SU-DHL-6 (cell line): ENCODE data around the gene KRT79.
"Not testable (repeated sequence)": the region's sequence is repeated elsewhere in the genome, so short reads cannot be mapped to it uniquely, and the experiment has no call there.

Experiments used
- H2AFZ ChIP-seq: fragments of 200-600 bp; sonication (generic); 2 replicates; pipeline ENCODE4 v1.6.1; 2014; ENCODE audit warnings: low read depth, mild to moderate bottlenecking, moderate library complexity, mixed read lengths, antibody characterized with exemption, low read length; ENCODE audit not compliant: severe bottlenecking
- H3F3A ChIP-seq: fragments of 200-600 bp; shearing (Covaris generic); 2 replicates; pipeline ENCODE4 v1.6.0; 2016; ENCODE audit warnings: antibody characterized with exemption, mild to moderate bottlenecking; ENCODE audit not compliant: insufficient read depth
- H3K27ac ChIP-seq: fragments of 200-600 bp; sonication (generic); 2 replicates; pipeline ENCODE4 v1.5.1; 2016; ENCODE audit warnings: low read depth, mild to moderate bottlenecking, low read length, moderate library complexity, mixed read lengths
- H3K27me3 ChIP-seq: fragments of 200-600 bp; sonication (generic), shearing (Covaris generic); 2 replicates; pipeline ENCODE4 v1.6.0; 2014; ENCODE audit warnings: mild to moderate bottlenecking, low read length
- H3K36me3 ChIP-seq: fragments of 200-600 bp; sonication (generic); 2 replicates; pipeline ENCODE4 v1.6.1; 2014; ENCODE audit warnings: mild to moderate bottlenecking, low read length, mixed read lengths
- H3K4me2 ChIP-seq: fragments of 300-600, 200-600 bp; shearing (Covaris generic), sonication (generic); 2 replicates; pipeline ENCODE4 v1.6.0; 2014; ENCODE audit warnings: low read length, low read depth, mild to moderate bottlenecking; ENCODE audit not compliant: poor library complexity, severe bottlenecking
- H3K4me3 ChIP-seq: fragments of 200-600 bp; sonication (generic); 2 replicates; pipeline ENCODE4 v1.5.1; 2014; ENCODE audit warnings: antibody characterized with exemption, low read length, mild to moderate bottlenecking, mixed read lengths; ENCODE audit not compliant: insufficient read depth, poor library complexity, severe bottlenecking
- H3K79me2 ChIP-seq: fragments of 200-600 bp; sonication (generic); 2 replicates; pipeline ENCODE4 v1.6.1; 2014; ENCODE audit warnings: mild to moderate bottlenecking, low read length, moderate library complexity; ENCODE audit not compliant: insufficient read depth
- H3K9ac ChIP-seq: fragments of 200-600 bp; sonication (generic); 2 replicates; pipeline ENCODE4 v1.7.0; 2014; ENCODE audit warnings: mild to moderate bottlenecking, low read length
- H3K9me2 ChIP-seq: fragments of 200-600 bp; sonication (generic); replicated peaks from 2 replicates; pipeline ENCODE4 v1.6.1; 2014; ENCODE audit warnings: low read length; ENCODE audit not compliant: insufficient read depth
- H3K9me3 ChIP-seq: fragments of 200-600 bp; sonication (generic); 2 replicates; pipeline ENCODE4 v1.6.1; 2014; ENCODE audit warnings: low read length, mixed read lengths; ENCODE audit not compliant: insufficient read depth
- H4K20me1 ChIP-seq: fragments of 200-600 bp; sonication (generic); 2 replicates; pipeline ENCODE4 v1.6.1; 2014; ENCODE audit warnings: low read depth, mild to moderate bottlenecking, antibody characterized with exemption, low read length, moderate library complexity, mixed read lengths
- EZH2phosphoT487 ChIP-seq: fragments of 200-600 bp; sonication (generic), shearing (Covaris generic); conservative IDR thresholded peaks from 2 replicates; pipeline ENCODE4 v1.6.1; 2018; ENCODE audit warnings: mild to moderate bottlenecking, antibody characterized with exemption, low read length, moderate library complexity, mixed read lengths
- TF ChIP-seq, protein P1 (sequence below): fragments of 200-600 bp; sonication (generic); IDR thresholded peaks from one replicate; pipeline ENCODE4 v1.5.1; 2017; ENCODE audit warnings: antibody characterized with exemption, mild to moderate bottlenecking, low read length, moderate library complexity; ENCODE audit not compliant: insufficient read depth, poor library complexity, severe bottlenecking

Gene KRT79

GRCh38 chr12:52795694-52796428 is 38.2 kb downstream of the KRT79 start, which contains the start of gene KRT3:
Gene KRT3, minus strand, starts transcription at chr12:52796117. Its CDS starts 75 bp downstream, at chr12:52796042.
- no peak within 1 kb of the TSS for H3K4me3 ChIP-seq
- no peak within 1 kb of the TSS for H3K9ac ChIP-seq
- H3K27me3 ChIP-seq = peaks cover 3% of the 10 kb centered on the region; the same call in 1 of the 2 replicates
- H3K36me3 ChIP-seq = no peaks in the 10 kb centered on the region
- no peaks in the 10 kb centered on the region for H3F3A ChIP-seq
- H4K20me1 ChIP-seq = no peaks in the 10 kb centered on the region
- H3K9me2 ChIP-seq = no peaks in the 10 kb centered on the region
- no peak within 1 kb of the TSS for H3K4me2 ChIP-seq
- H3K27ac ChIP-seq = no peak within 1 kb of the TSS
- H2AFZ ChIP-seq = no peak within 1 kb of the TSS
- no peaks in the 10 kb centered on the region for H3K9me3 ChIP-seq
- TF ChIP-seq, protein P1, sequence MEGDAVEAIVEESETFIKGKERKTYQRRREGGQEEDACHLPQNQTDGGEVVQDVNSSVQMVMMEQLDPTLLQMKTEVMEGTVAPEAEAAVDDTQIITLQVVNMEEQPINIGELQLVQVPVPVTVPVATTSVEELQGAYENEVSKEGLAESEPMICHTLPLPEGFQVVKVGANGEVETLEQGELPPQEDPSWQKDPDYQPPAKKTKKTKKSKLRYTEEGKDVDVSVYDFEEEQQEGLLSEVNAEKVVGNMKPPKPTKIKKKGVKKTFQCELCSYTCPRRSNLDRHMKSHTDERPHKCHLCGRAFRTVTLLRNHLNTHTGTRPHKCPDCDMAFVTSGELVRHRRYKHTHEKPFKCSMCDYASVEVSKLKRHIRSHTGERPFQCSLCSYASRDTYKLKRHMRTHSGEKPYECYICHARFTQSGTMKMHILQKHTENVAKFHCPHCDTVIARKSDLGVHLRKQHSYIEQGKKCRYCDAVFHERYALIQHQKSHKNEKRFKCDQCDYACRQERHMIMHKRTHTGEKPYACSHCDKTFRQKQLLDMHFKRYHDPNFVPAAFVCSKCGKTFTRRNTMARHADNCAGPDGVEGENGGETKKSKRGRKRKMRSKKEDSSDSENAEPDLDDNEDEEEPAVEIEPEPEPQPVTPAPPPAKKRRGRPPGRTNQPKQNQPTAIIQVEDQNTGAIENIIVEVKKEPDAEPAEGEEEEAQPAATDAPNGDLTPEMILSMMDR = no peak
- no peak for TF ChIP-seq EZH2phosphoT487
- no peaks in the 10 kb centered on the region for H3K79me2 ChIP-seq

- not testable (repeated sequence) for H2AFZ ChIP-seq, H3K9me3 ChIP-seq, H4K20me1 ChIP-seq, H3K36me3 ChIP-seq, H3K27me3 ChIP-seq, H3K79me2 ChIP-seq, H3K4me2 ChIP-seq, H3K27ac ChIP-seq, H3K4me3 ChIP-seq, H3K9ac ChIP-seq, H3K9me2 ChIP-seq, H3F3A ChIP-seq
Observed at GRCh38 chr12:52795332-52795674, 38.8 kb downstream of the KRT79 start.

- Histone ChIP-seq H3K4me3 (no peak overlapping the region), H3K27ac (no peak overlapping the region)
Observed at GRCh38 chr12:52794479-52795331, 39.4 kb downstream of the KRT79 start.

More at GRCh38 chr12:52794479-52795331, 39.4 kb downstream of the KRT79 start:
- TF ChIP-seq, protein P1 = no peak
- no peak for TF ChIP-seq EZH2phosphoT487
- no peak overlapping the region for H3K9ac ChIP-seq
- no peaks in the 10 kb centered on the region for H4K20me1 ChIP-seq
- H3K9me3 ChIP-seq = no peaks in the 10 kb centered on the region
- H3K79me2 ChIP-seq = no peaks in the 10 kb centered on the region
- no peaks in the 10 kb centered on the region for H3K9me2 ChIP-seq
- no peak overlapping the region for H3K4me2 ChIP-seq
- H3K27me3 ChIP-seq = peaks cover 3% of the 10 kb centered on the region; the same call in 1 of the 2 replicates
- H2AFZ ChIP-seq = no peak overlapping the region
- no peaks in the 10 kb centered on the region for H3K36me3 ChIP-seq
- H3F3A ChIP-seq = no peaks in the 10 kb centered on the region
